ENCODE data around the gene CHD3. TPM values are rescaled to one million over a fixed set of nuclear protein-coding genes. Genes with fewer than 3 reads are reported as not detected.

The CHD3 gene
- total RNA-seq, 2 donors from 2014 or later = 53.7 to 69.9 TPM

DNA sequence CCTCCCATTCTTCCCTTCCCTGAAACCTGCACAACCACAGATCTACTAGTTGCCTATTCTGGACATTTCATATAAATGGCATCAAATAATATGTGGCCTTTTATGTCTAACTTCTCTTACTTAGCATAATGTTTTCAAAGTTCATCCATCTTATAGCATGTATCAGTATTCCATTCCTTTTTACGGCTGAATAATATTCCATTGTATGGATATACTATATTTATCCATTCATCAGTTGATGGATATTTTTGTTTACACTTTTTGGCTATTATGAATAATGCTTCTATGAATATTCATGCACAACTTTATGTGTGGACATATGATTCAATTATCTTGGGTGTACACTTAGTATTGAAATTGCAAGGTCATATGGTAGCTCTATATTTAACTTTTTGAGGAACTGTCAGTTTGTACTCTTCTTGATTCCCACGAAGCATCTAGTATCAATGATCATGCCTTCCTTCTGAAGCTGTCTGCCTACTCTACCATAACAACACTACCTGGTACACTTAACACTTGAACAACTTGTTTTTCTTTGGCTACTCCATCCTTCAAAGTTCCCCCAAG, 12.7 kb upstream of the CHD3 start:
- no peak for ATAC-seq
- Histone ChIP-seq H3K36me3 (replicated peaks in 1 of 2; ENCODE audit: insufficient read depth in 1 of 2, low read depth in 2 of 2) (peaks cover 0 to 3% of the 10 kb centered on the region in 2 donors), H3K27me3 (no peaks in the 10 kb centered on the region), H3K4me3 (no peak overlapping the region), H3K27ac (no peak overlapping the region), H3K4me1 (no peaks in the 10 kb centered on the region), H3K9me3 (no peaks in the 10 kb centered on the region)
- DNase-seq = no peak
- intact Hi-C loops (cut with DNase I) = no loop called here
- TF ChIP-seq POLR2A (IDR thresholded peaks at IDR 0.05) = no peak
- no peak for TF ChIP-seq CTCF (IDR thresholded peaks at IDR 0.05)
- WGBS, 2 donors = 73 to 79% methylated on average over 2 of the region's 2 CpGs

DNA sequence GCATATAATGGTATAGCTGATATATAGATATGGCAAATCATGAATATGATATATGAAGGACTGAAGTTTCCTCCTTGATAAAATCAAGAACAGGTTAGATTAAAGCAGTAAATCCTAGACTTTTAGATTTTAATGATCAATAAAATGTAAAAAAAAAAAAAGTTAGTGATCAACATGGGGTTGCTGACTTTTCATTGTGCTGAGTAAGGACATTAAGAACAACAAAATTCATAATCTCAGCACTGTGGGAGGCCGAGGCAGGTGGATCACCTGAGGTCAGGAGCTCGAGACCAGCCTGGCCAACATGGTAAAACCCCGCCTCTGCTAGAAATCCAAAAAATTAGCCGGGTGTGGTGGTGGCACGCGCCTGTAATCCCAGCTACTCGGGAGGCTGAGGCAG, 10.4 kb upstream of the CHD3 start:
- Histone ChIP-seq H3K27me3 (no peaks in the 10 kb centered on the region), H3K9me3 (no peaks in the 10 kb centered on the region), H3K4me3 (no peak overlapping the region), H3K4me1 (peaks cover 5% of the 10 kb centered on the region), H3K36me3 (replicated peaks in 1 of 2; ENCODE audit: insufficient read depth in 1 of 2, low read depth in 2 of 2) (peaks cover 0 to 3% of the 10 kb centered on the region in 2 donors), H3K27ac (no peak overlapping the region)
- ATAC-seq (no peak), DNase-seq (no peak)
- 92 to 94% methylated on average over 7 of the region's 7 CpGs for WGBS, 2 donors
- intact Hi-C loops (cut with DNase I) = no loop called here
- TF ChIP-seq CTCF (IDR thresholded peaks at IDR 0.05) (no peak), POLR2A (IDR thresholded peaks at IDR 0.05) (no peak)

- intact Hi-C loops (cut with DNase I) = no loop called here
- no peak overlapping the region for H3K4me3 ChIP-seq
- H3K4me1 ChIP-seq = peaks cover 14% of the 10 kb centered on the region
- H3K9me3 ChIP-seq = no peaks in the 10 kb centered on the region
- H3K27me3 ChIP-seq = no peaks in the 10 kb centered on the region
- H3K36me3 ChIP-seq (replicated peaks in 1 of 2; ENCODE audit: insufficient read depth in 1 of 2, low read depth in 2 of 2) = peaks cover 0 to 3% of the 10 kb centered on the region in 2 donors
- no peak for DNase-seq
- WGBS, 2 donors = 45 to 46% methylated on average over 3 of the region's 3 CpGs
- TF ChIP-seq POLR2A (IDR thresholded peaks at IDR 0.05) = no peak
- no peak for TF ChIP-seq CTCF (IDR thresholded peaks at IDR 0.05)
- no peak overlapping the region for H3K27ac ChIP-seq
- ATAC-seq = no peak
Observed at GRCh38 chr17:7880076-7880868, 8.3 kb upstream of the CHD3 start.

DNA sequence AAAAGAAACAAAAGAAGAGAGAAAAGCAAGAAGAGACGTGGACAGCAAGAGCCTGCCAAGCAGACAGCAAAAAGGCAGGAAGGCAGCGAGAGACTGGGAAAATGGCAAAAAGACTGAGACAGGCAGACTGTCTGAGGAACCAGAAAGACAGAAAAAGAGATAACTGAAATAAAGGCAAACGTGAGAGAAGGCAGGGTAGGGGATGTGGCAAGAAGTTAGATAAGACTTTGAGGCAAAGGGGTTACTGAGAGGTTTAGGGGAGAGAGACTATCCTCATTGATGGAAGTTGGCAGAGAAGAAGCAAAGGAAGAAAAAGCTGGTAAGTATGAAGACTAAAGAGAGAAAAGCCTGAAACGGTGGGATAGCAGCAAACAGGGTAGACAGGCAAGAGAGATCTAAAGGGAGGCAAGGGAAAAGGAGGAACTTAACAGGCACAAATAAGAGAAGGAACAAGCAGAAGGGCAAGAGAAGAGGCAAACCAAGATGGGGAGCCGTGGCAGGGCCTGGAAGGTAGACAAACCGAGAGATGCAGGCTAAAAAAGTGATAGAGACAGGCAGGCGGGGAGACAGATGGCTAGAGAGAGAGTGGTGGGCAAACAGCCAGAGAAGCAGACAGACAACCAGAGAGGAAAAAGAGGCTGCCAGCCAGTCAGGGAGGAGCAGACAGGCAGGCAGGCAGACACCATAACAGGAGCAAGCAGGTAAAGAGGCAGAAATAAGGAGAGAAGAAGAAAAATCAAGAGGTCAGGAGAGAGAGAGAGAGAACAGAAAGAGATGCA, 7.1 kb upstream of the CHD3 start:
- 46 to 53% methylated on average over 7 of the region's 7 CpGs for WGBS, 2 donors
- intact Hi-C loops (cut with DNase I) = no loop called here
- Histone ChIP-seq H3K36me3 (replicated peaks in 1 of 2; ENCODE audit: insufficient read depth in 1 of 2, low read depth in 2 of 2) (peaks cover 0 to 3% of the 10 kb centered on the region in 2 donors), H3K4me3 (no peak overlapping the region), H3K9me3 (no peaks in the 10 kb centered on the region), H3K27me3 (no peaks in the 10 kb centered on the region), H3K4me1 (peaks cover 20% of the 10 kb centered on the region), H3K27ac (peak overlapping the region in 1 of 4 donors; percentile 47)
- peak in 2 of 4 donors; percentile 32 to 35 for DNase-seq
- TF ChIP-seq POLR2A (IDR thresholded peaks at IDR 0.05) = no peak
- TF ChIP-seq CTCF (IDR thresholded peaks at IDR 0.05) = no peak
- no peak for ATAC-seq
